Stimulated activated CD8-positive, alpha-beta memory T cell treated with anti-CD3 and anti-CD28 coated beads, Interleukin-4, amount 100 ng/mL, for 1 hour (primary cell): ENCODE measurements around the gene HYI.
"Not testable (repeated sequence)": the region's sequence is repeated elsewhere in the genome, so short reads cannot be mapped to it uniquely, and the experiment has no call there.

Experiments
- DNase-seq, 2 donors: peaks; one replicate each; pipeline ENCODE4 v3.0.0-alpha.2; 2020; ENCODE audit warnings: low read depth in 2 of 2, low spot score in 1 of 2

HYI gene

DNA sequence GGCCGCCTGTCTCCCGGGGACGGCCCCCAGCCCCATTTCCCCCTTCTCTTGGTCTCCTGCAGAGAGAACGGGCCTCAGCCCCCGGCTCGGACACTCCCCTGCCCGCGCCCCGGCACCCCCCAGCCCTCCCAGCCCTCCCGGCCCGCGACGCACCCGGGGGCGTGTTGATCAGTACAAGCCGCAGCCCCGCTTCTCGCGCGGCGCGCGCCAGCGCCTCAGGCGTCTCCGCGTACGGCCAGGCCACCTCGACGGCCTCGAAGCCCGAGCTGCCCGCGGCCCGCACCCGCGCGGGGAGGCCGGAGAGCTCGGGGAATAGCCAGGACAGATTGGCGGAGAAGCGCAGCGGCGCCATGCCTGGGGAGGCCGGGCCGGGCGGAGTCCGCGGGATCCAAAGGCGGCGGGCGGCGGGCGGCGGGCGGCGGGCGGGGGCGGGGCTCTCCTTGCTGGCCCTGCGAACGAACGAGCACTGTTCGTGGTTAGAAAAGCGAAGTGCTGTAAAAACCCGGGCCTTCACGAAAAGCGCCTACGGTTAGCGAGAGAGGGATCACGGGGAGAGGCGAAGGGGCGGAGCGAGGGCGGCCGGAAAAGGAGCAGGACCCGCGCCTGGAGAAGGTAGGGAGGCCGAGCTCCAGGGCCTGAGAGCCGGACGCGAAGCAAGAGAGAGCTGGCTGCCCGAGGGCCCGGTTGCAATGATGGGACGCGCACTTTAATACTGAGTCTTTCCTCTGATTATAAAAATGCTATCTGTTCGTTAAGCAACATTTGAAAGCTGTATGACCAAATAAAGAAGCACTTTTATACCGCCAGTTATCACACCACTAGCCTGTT is at the start of gene HYI:
HYI (minus strand) TSS at position 490 of the 828 bp plus-strand sequence; CDS start at position 352, 138 bp downstream.
- peak; percentile 18 to 26 for DNase-seq

GRCh38 chr1:43501806-43502205 is 48.1 kb upstream of the HYI start:
- DNase-seq = not testable (repeated sequence)

- DNase-seq = no peak
Observed at GRCh38 chr1:43499898-43500297, 46.2 kb upstream of the HYI start.

GRCh38 chr1:43495204-43495603 is 41.5 kb upstream of the HYI start:
- DNase-seq = no peak

- DNase-seq = no peak
Observed at GRCh38 chr1:43493661-43494450, 40.1 kb upstream of the HYI start.

GRCh38 chr1:43492826-43493225 is 39.1 kb upstream of the HYI start:
- DNase-seq = no peak

DNA sequence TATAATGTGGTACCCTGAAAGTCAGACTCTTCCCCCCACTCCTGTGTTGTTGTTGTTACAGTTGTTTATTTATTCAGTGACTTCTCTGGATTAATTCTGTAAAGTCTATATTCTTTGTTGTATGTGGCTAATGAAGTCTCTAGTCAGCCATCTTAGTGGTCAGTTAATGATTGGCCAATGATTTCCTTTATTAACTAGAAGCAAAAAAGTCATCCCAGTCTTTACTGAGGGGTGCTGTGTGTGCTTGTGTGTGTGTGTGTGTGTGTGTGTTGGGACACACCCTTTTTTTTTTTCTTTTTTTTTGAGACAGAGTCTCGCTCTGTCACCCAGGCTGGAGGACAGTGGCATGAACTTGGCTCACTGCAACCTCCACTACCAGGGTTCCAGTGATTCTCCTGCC is 37.3 kb upstream of the HYI start:
- DNase-seq = no peak

DNA sequence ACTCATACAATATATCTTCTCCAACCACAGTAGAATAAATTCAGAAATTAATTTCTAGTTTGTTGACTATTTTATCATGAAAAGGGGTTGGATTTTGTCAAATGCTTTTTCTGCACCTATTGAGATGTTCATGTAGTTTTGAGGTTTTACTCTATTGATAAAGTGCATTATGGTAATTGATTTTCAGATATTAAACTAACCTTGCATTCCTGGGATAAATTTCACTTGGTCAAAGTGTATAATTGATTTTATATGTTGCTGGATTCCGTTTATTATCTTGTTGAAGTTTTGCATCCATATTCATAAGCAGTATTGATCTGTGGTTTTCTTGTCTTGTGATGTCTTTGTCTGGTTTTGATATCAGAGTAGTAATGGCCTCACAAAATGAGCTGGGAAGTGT is 34.4 kb upstream of the HYI start:
- DNase-seq = no peak

- no peak for DNase-seq
Observed at GRCh38 chr1:43484367-43484766, 30.6 kb upstream of the HYI start.

DNA sequence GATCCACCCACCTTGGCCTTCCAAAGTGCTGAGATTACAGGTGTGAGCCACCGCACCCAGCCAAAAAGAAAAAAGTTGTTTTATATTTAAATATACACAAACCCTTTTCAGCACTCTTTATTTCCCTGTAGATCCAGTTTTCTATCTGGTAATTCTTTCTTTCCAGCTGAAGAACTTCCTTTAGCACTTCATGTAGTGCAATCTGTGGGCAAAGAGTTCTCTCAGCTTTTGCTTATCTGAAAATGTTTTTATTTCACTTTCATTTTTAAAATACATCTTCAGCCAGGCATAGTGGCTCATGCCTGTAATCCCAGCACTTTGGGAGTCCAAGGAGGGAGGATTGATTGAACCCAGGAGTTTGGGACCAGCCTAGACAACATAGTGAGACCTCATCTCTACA is 28.5 kb upstream of the HYI start:
- DNase-seq = no peak

- no peak for DNase-seq
Observed at GRCh38 chr1:43481491-43481890, 27.8 kb upstream of the HYI start.

DNA sequence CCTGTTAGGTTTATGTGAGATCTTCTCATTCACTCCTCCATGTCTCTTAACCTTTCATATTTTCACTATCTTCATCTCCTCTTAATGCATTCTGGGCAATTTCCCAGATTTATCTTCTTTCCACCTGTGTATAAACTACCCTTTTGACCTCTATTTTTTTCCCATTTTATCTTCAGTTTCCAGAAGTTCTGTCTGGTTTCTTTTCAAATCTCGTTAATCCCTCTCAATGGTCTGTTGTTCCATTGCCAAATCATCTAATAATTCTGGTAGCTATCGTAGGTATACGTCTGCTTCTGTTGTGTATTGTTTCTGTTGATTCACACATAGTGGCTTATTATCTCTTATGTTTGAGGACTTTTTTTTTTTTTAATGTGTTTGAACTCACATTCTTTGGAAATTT is 25.7 kb upstream of the HYI start:
- no peak for DNase-seq

DNA sequence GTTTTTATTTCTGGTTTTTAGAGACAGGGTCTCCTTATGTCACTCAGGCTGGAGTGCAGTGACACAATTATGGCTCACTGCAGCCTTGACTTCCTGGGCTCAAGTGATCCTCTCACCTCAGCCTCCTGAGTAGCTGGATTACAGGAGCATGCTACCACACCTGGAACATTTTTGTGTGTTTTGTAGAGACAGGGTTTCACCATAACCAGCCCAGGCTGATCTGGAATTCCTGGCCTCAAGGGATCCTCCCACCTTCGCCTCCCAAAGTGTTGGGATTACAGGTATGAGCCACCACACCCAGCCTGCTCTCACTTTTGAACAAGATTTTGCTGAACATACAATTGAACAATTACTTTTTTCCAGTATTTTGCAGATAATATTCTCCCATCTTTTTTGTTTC is 24.0 kb upstream of the HYI start:
- DNase-seq = no peak

DNA sequence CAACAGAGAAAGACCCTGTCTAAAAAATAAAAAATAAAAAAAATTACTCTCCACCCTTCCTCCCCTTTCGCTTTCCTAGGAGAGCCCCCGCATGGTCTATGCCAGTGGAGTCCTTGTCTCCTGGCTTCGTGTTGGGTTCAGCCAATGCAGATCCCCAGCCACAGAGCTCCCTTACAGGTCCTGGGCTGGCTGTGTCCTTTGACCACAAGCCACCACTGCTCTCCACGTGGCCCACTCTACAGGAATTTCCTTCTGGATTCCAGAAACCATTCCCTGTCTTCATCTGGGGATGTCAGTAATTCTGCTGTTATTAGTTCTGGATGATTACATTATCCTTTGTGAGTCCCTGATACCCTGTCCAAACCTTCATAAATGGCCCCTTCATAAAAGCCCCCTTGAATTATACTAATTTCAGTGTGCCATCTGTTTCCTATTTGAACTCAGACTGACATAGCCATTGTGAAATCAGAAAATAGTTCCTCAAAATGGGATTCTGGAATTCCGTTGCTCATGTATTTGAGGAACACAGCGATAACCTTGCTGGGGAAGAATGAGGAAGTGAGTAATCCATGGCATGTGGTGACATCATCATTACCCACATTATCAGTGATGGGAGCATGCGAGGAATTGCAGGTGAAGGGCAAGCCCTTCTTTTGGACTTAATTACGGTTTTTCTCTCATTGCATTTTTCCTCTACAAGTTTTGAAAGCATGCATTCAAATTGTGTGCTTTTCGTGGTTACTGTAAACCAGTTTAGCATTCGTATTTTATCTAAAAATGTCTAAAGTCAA is 22.1 kb upstream of the HYI start:
- DNase-seq = not testable (repeated sequence)

- no peak for DNase-seq
Observed at GRCh38 chr1:43473463-43473862, 19.7 kb upstream of the HYI start.

- DNase-seq = not testable (repeated sequence)
Observed at GRCh38 chr1:43472463-43473151, 18.9 kb upstream of the HYI start.

DNA sequence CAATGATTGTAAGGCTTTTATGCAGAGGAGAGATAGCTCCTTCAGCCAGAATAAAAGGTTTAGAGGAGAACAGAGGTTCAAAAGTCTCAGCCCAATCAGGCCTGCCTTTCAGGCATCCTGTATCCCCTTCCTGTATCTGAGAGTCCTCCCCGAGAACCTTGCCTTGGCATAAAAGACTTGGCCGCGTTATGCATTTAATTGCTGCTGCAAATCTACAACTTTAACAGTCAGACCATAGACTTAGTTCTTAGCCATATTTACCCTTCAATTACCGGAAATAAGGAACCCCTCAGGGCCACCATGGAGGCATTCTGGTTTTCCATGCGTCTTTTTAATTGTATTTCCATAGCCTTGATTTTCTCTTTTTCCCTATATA is 18.3 kb upstream of the HYI start:
- DNase-seq = no peak

DNA sequence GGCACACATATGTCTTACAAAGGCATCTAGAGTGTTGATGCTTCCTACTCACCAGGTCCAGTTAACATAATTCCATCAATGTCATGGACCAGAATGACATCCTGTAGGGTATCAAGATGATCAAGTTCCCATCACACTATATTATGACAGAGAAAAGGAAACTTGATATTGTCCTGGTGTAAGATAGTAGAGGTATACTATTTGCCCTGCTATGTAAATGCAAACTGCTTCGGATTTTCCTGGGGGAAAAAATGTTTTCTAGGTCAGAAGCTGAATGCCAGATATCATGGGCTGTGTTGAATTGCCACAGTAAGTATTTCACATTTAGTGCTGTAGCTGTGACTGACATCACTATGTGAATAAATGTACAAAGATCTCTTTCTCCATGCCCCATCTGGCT is 16.2 kb upstream of the HYI start:
- no peak for DNase-seq

GRCh38 chr1:43468414-43468813 is 14.7 kb upstream of the HYI start:
- DNase-seq = no peak

DNA sequence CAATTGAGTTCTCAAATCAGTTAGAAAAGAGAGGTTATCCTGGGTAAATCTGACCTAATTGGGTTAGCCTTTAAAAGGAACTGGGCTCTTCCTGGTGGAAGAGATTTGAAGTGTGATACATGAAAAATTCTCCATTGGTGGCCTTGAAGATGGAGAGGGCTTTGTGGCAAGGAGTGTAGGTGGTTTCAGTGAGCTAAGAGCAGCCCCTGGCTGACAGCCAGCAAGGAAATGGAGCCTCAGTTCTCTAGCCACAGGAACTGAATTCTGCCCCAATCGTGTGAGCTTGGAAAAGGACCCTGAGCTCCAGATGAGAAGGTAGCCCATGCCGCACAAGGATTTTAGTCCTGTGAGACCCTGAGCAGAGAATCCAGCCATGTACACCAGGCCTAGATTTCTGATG is 12.7 kb upstream of the HYI start:
- DNase-seq = no peak

DNA sequence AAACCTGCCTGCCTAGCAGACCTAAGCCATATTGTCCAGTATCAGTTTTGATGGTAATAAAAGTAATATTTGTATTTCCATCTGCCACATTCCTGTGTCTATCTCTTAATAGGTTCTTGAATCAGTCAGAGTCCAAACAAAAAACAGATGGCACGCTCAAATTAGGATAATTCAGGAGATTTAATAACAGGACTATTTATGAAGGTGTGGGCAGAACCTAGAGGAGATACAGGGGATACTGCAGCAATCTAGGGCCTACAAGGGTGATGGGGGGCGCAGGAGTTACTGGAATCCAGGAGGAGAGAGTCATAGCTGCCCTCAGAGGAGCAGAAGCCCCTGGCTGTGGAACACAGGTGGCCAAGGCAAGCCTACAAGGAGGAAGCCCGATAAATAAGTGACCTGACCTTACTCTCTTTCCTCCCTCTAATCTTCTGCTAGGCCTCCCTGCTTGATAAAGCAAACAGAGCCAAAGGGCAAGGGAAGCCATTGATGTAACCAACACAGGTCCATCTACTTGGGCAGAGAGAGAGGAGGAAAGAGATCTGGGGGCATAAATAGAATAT is 11.9 kb upstream of the HYI start:
- no peak for DNase-seq
